Measurements from ENCODE around the gene C3. TPM values are rescaled to one million over a fixed set of nuclear protein-coding genes. Genes with fewer than 3 reads are reported as not detected.
A peak's percentile ranks its signal among the peaks of the same experiment; 100 is the strongest.

Gene C3
- total RNA-seq, 1 experiment from 2014 or later, result 7.0 TPM

DNA sequence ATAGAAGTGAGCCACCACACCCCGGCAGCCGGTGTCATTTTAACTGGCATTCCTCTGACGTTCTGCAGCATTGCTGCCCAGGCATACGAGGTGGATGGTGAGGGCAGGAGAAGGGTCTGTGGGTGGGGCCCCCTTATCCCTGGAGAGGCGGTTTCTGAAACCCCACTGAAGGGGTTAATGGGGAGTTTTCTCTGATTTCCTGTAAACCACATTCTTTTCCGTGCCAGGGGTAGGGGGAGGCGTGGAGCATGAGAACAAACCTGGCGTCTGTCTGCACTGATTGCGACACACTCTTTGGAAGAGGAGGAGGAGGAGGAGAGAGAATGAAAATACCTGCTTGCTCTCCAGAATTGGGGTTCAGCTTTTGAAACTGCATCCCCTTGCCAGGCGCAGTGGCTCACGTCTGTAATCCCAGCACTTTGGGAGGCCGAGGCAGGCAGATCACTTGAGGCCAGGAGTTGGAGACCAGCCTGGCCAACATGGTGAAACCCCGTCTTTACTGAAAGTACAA is 2.7 kb upstream of the C3 start:
- ChIA-PET CTCF (no interaction called here), POLR2A (no interaction called here), RAD21 (ENCODE audit: low non-redundant PET in 1 of 2, low total read pairs in 2 of 2, uncharacterized antibody in 2 of 2, unreplicated experiment in 2 of 2) (no interaction called here)
- Histone ChIP-seq H3K79me2 (ENCODE audit: insufficient read depth, low read length) (no peaks in the 10 kb centered on the region), H3K4me2 (ENCODE audit: low read length) (peak overlapping the region; percentile 51), H3K27me3 (ENCODE audit: insufficient read depth, low read length) (no peaks in the 10 kb centered on the region), H3K9ac (ENCODE audit: low read length) (no peak overlapping the region), H4K20me1 (ENCODE audit: insufficient read depth) (no peaks in the 10 kb centered on the region), H3K9me3 (ENCODE audit: control insufficient read depth in 1 of 2, insufficient read depth in 1 of 2, low read depth in 1 of 2, low read length in 2 of 2) (no peaks in the 10 kb centered on the region), H3K4me3 (replicated peaks in 1 of 2; ENCODE audit: low read depth in 1 of 2, low read length in 2 of 2) (no peak overlapping the region), H3K9me2 (ENCODE audit: insufficient read depth) (no peaks in the 10 kb centered on the region), H2AFZ (ENCODE audit: low read depth, low read length, poor library complexity, severe bottlenecking) (peak overlapping the region; percentile 58), H3K27ac (ENCODE audit: low read depth, low read length) (no peak overlapping the region), H3K36me3 (ENCODE audit: control insufficient read depth in 1 of 2, insufficient read depth in 2 of 2, low read length in 2 of 2) (no peaks in the 10 kb centered on the region), H3K4me1 (ENCODE audit: control insufficient read depth in 1 of 2, insufficient read depth in 2 of 2, low read length in 2 of 2) (peaks cover 13 to 20% of the 10 kb centered on the region in 2 experiments; a peak in 3 of 4 replicates)
- no TSS peak for BruUV-seq (replicated peaks)
- TF ChIP-seq, protein P1, sequence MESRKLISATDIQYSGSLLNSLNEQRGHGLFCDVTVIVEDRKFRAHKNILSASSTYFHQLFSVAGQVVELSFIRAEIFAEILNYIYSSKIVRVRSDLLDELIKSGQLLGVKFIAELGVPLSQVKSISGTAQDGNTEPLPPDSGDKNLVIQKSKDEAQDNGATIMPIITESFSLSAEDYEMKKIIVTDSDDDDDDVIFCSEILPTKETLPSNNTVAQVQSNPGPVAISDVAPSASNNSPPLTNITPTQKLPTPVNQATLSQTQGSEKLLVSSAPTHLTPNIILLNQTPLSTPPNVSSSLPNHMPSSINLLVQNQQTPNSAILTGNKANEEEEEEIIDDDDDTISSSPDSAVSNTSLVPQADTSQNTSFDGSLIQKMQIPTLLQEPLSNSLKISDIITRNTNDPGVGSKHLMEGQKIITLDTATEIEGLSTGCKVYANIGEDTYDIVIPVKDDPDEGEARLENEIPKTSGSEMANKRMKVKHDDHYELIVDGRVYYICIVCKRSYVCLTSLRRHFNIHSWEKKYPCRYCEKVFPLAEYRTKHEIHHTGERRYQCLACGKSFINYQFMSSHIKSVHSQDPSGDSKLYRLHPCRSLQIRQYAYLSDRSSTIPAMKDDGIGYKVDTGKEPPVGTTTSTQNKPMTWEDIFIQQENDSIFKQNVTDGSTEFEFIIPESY (IDR thresholded peaks at IDR 0.05; ENCODE audit: extremely low read depth, insufficient replicate concordance, low read length), result no peak
- TF ChIP-seq CEBPB (IDR thresholded peaks at IDR 0.05; ENCODE audit: low read depth), result peak; percentile 95
- ATAC-seq (no peak; the same call in 1 of the 2 replicates), DNase-seq (ENCODE audit: low read depth, low spot score) (no peak)
- intact Hi-C loops (cut with micrococcal nuclease), result no loop called here

DNA sequence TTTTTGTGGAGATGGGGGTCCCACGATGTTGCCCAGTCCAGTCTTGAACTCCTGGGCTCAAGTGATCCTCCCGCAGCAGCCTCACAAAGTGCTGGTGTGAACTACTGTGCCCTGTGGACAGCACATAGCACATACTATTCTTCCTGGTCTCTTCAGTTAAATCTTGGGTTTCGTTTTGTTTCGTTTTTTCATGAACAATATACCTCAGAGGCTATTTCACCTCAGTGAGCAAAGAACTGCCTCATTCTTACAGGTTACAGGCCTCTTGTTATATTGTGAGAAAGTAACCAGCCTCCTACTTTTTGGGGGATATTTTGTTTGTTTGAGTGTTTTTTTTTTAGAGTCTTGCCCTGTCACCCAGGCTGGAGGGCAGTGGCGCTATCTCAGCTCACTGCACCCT is 1.3 kb upstream of the C3 start:
- no TSS peak for BruUV-seq (replicated peaks)
- ChIA-PET POLR2A (no interaction called here), RAD21 (ENCODE audit: low non-redundant PET in 1 of 2, low total read pairs in 2 of 2, uncharacterized antibody in 2 of 2, unreplicated experiment in 2 of 2) (no interaction called here), CTCF (no interaction called here)
- DNase-seq (ENCODE audit: low read depth, low spot score), result no peak
- Histone ChIP-seq H3K9me3 (ENCODE audit: control insufficient read depth in 1 of 2, insufficient read depth in 1 of 2, low read depth in 1 of 2, low read length in 2 of 2) (no peaks in the 10 kb centered on the region), H2AFZ (ENCODE audit: low read depth, low read length, poor library complexity, severe bottlenecking) (no peak overlapping the region), H3K4me2 (ENCODE audit: low read length) (no peak overlapping the region), H3K27me3 (ENCODE audit: insufficient read depth, low read length) (no peaks in the 10 kb centered on the region), H3K9me2 (ENCODE audit: insufficient read depth) (no peaks in the 10 kb centered on the region), H4K20me1 (ENCODE audit: insufficient read depth) (no peaks in the 10 kb centered on the region), H3K79me2 (ENCODE audit: insufficient read depth, low read length) (no peaks in the 10 kb centered on the region), H3K4me3 (replicated peaks in 1 of 2; ENCODE audit: low read depth in 1 of 2, low read length in 2 of 2) (no peak overlapping the region), H3K4me1 (ENCODE audit: control insufficient read depth in 1 of 2, insufficient read depth in 2 of 2, low read length in 2 of 2) (peaks cover 13 to 30% of the 10 kb centered on the region in 2 experiments; a peak in 3 of 4 replicates), H3K9ac (ENCODE audit: low read length) (no peak overlapping the region), H3K36me3 (ENCODE audit: control insufficient read depth in 1 of 2, insufficient read depth in 2 of 2, low read length in 2 of 2) (no peaks in the 10 kb centered on the region), H3K27ac (ENCODE audit: low read depth, low read length) (no peak overlapping the region)
- intact Hi-C loops (cut with micrococcal nuclease), result no loop called here
- ATAC-seq, result no peak
- TF ChIP-seq EZH2phosphoT487 (IDR thresholded peaks at IDR 0.05; ENCODE audit: borderline replicate concordance), result no peak
